HAP-1 (cell line): ENCODE data around the gene PANK4.
"Not testable (repeated sequence)": the region's sequence is repeated elsewhere in the genome, so short reads cannot be mapped to it uniquely, and the experiment has no call there.

Experiments
- DNase-seq, 2 experiments: peaks; one replicate each; pipeline ENCODE4 v3.0.0-alpha.2; 2016 to 2020; ENCODE audit warnings: low spot score in 2 of 2
- H3K27me3 ChIP-seq: fragments of 250-450 bp; sonication (Bioruptor Pico); 2 replicates; pipeline ENCODE4 v1.5.1; 2020; ENCODE audit warnings: low read depth, mild to moderate bottlenecking, moderate library complexity
- H3K36me3 ChIP-seq: fragments of 250-450 bp; sonication (Bioruptor Pico); replicated peaks from 2 replicates; pipeline ENCODE4 v1.5.1; 2020; ENCODE audit warnings: mild to moderate bottlenecking
- H3K4me1 ChIP-seq: fragments of 250-450 bp; sonication (Bioruptor Pico); 2 replicates; pipeline ENCODE4 v1.5.1; 2020; ENCODE audit warnings: mild to moderate bottlenecking
- H3K4me3 ChIP-seq: fragments of 250-450 bp; sonication (Bioruptor Pico); 2 replicates; pipeline ENCODE4 v1.5.1; 2020; ENCODE audit warnings: mild to moderate bottlenecking, moderate library complexity
- H3K9me3 ChIP-seq: fragments of 250-450 bp; sonication (Bioruptor Pico); 2 replicates; pipeline ENCODE4 v1.5.1; 2020; ENCODE audit warnings: mild to moderate bottlenecking, moderate library complexity
- in situ Hi-C: fragments of 300-500 bp; cut with MboI; formaldehyde crosslinking; loops from 3 replicates; pipeline ENCODE4 v1.14.3; 2020; ENCODE audit warnings: low sequenced_read_pairs, inconsistent platforms, mixed read lengths

PANK4 gene

GRCh38 chr1:2554621-2555387 lies 28.4 kb upstream of the PANK4 start:
- no peaks in the 10 kb centered on the region for H3K9me3 ChIP-seq
- no peak for DNase-seq
- in situ Hi-C loops = no loop called here
- no peak overlapping the region for H3K4me3 ChIP-seq
- no peaks in the 10 kb centered on the region for H3K27me3 ChIP-seq
- no peaks in the 10 kb centered on the region for H3K4me1 ChIP-seq
- no peaks in the 10 kb centered on the region for H3K36me3 ChIP-seq

GRCh38 chr1:2553871-2554620 lies 27.6 kb upstream of the PANK4 start:
- Histone ChIP-seq H3K9me3 (no peaks in the 10 kb centered on the region), H3K4me1 (no peaks in the 10 kb centered on the region), H3K27me3 (no peaks in the 10 kb centered on the region), H3K4me3 (no peak overlapping the region), H3K36me3 (no peaks in the 10 kb centered on the region)
- in situ Hi-C loops = no loop called here
- no peak for DNase-seq

- DNase-seq, in situ Hi-C loops, H3K4me1 ChIP-seq, H3K36me3 ChIP-seq, H3K27me3 ChIP-seq, H3K4me3 ChIP-seq, H3K9me3 ChIP-seq: not testable (repeated sequence)
These were observed 26.7 kb upstream of the PANK4 start for GRCh38 chr1:2553076-2553475.

GRCh38 chr1:2552189-2552588 lies 25.8 kb upstream of the PANK4 start:
- peaks cover 12% of the 10 kb centered on the region for H3K4me1 ChIP-seq
- in situ Hi-C loops = no loop called here
- no peaks in the 10 kb centered on the region for H3K27me3 ChIP-seq
- no peak for DNase-seq
- no peaks in the 10 kb centered on the region for H3K36me3 ChIP-seq
- no peak overlapping the region for H3K4me3 ChIP-seq
- no peaks in the 10 kb centered on the region for H3K9me3 ChIP-seq

- DNase-seq, in situ Hi-C loops, H3K36me3 ChIP-seq, H3K4me3 ChIP-seq, H3K27me3 ChIP-seq, H3K9me3 ChIP-seq: not testable (repeated sequence)
- peaks cover 15% of the 10 kb centered on the region for H3K4me1 ChIP-seq
These were observed 25.1 kb upstream of the PANK4 start for GRCh38 chr1:2551544-2551943.

GRCh38 chr1:2550309-2550861 lies 24.0 kb upstream of the PANK4 start:
- H3K27me3 ChIP-seq = not testable (repeated sequence)
- peaks cover 24% of the 10 kb centered on the region for H3K4me1 ChIP-seq

GRCh38 chr1:2549367-2550029 lies 23.1 kb upstream of the PANK4 start:
- not testable (repeated sequence) for H3K4me3 ChIP-seq, H3K36me3 ChIP-seq, H3K27me3 ChIP-seq, H3K9me3 ChIP-seq, DNase-seq
- peaks cover 32% of the 10 kb centered on the region for H3K4me1 ChIP-seq
- in situ Hi-C loops = loop anchor here (5.0 kb wide), 1 partner anchor 137 kb away; the partner anchor contains the start of gene PEX10

More at GRCh38 chr1:2550309-2550861, 24.0 kb upstream of the PANK4 start:
- DNase-seq, H3K4me3 ChIP-seq, H3K9me3 ChIP-seq, in situ Hi-C loops, H3K36me3 ChIP-seq: not testable (repeated sequence)

- H3K36me3 ChIP-seq = no peaks in the 10 kb centered on the region
- in situ Hi-C loops = loop anchor here (5.0 kb wide), 1 partner anchor 136 kb away; the partner anchor contains the start of gene PEX10
- DNase-seq = peak; percentile 58 to 89
- peaks cover 43% of the 10 kb centered on the region for H3K4me1 ChIP-seq
- H3K4me3 ChIP-seq = no peak overlapping the region
- no peaks in the 10 kb centered on the region for H3K9me3 ChIP-seq
- H3K27me3 ChIP-seq = no peaks in the 10 kb centered on the region
These were observed 21.7 kb upstream of the PANK4 start for GRCh38 chr1:2548068-2548589.

GRCh38 chr1:2547210-2548067 lies 21.0 kb upstream of the PANK4 start:
- in situ Hi-C loops = loop anchor here (5.0 kb wide), 1 partner anchor 135 kb away; the partner anchor contains the start of gene PEX10
- Histone ChIP-seq H3K9me3 (no peaks in the 10 kb centered on the region), H3K4me3 (peak overlapping the region; percentile 37), H3K36me3 (no peaks in the 10 kb centered on the region), H3K27me3 (no peaks in the 10 kb centered on the region), H3K4me1 (peaks cover 43% of the 10 kb centered on the region)
- no peak for DNase-seq

GRCh38 chr1:2546515-2547209 lies 20.3 kb upstream of the PANK4 start:
- Histone ChIP-seq H3K27me3 (no peaks in the 10 kb centered on the region), H3K4me1 (peaks cover 43% of the 10 kb centered on the region), H3K4me3 (peak overlapping the region; percentile 37), H3K9me3 (no peaks in the 10 kb centered on the region), H3K36me3 (no peaks in the 10 kb centered on the region)
- DNase-seq = peak; percentile 83 to 92
- in situ Hi-C loops = loop anchor here (5.0 kb wide), 1 partner anchor 134 kb away; the partner anchor contains the start of gene PEX10

GRCh38 chr1:2545754-2546514 lies 19.5 kb upstream of the PANK4 start:
- H3K36me3 ChIP-seq = no peaks in the 10 kb centered on the region
- DNase-seq = peak; percentile 88 to 96
- peaks cover 45% of the 10 kb centered on the region for H3K4me1 ChIP-seq
- no peaks in the 10 kb centered on the region for H3K9me3 ChIP-seq
- in situ Hi-C loops = loop anchor here (5.0 kb wide), 1 partner anchor 134 kb away; the partner anchor contains the start of gene PEX10
- H3K27me3 ChIP-seq = no peaks in the 10 kb centered on the region
- H3K4me3 ChIP-seq = peak overlapping the region; percentile 37
